ENCODE data around the gene NIT1.

DNA sequence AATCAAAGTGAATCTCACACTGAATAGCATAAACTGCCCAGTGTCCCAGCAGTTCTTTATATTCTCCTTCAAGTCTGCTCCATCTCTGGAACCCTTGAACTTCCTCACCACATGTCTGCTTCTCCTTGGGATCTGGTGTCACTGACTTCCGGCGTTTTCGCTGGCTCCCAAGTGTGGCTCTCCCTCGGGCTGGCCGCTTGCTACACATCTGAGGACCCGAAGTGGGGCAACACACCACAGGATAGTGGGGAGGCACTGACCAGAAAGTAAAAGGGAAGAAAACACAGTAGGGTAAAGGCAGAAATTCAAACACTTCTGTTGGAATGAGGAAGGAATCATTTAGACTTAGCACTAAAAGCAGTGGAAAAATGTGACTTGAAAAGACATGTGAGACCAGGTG lies 5.1 kb downstream of the NIT1 start:
- TF ChIP-seq CTCF (conservative IDR thresholded peaks at IDR 0.05): no peak
- TF ChIP-seq EZH2 (IDR thresholded peaks at IDR 0.05; ENCODE audit: low read depth): no peak

All from PC-9 (cell line).